ENCODE measurements around the gene SCAF11. TPM values are rescaled to one million over a fixed set of nuclear protein-coding genes. Genes with fewer than 3 reads are reported as not detected.

Gene SCAF11
- polyA plus RNA-seq, 1 donor: 69.0 TPM

DNA sequence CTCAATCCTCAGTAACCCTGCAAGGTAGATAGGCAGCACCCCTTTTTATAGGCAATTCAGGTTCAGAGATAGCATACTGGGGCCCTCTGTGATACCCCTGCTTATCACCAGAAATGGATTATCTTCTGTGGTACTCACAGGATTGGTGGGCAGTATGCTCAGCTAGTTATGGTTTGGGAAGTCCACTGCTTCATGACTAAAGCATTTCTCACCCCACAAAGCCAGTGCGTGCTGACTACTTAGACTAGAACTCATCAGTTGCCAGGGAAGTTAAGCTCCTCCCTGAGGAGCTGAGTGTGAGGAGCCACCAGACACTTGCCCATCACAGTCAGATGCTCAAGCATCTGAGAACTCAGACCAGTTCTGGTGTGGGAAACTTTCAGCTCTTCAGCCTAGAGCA, 76.3 kb downstream of the SCAF11 start:
- DNase-seq (ENCODE audit: low read depth): no peak

DNA sequence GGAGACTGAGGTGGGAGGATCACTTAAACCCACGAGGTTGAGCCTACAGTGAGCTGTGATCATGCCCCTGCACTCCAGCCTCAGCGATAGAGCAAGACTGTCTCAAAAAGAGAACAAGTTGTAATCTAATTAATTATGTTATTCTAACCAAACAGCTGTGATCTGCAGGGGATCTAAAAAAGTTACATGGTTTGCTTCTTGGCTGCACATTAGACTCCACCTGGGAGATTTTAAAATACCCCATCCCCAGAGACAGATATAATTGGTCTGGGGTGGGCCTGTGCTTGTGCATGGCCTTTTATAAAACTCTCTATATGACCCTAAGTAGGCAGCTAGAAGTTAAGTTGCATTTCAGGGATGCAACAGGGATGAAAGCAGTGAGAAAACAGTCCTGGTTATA, 76.7 kb downstream of the SCAF11 start:
- DNase-seq (ENCODE audit: low read depth): no peak

DNA sequence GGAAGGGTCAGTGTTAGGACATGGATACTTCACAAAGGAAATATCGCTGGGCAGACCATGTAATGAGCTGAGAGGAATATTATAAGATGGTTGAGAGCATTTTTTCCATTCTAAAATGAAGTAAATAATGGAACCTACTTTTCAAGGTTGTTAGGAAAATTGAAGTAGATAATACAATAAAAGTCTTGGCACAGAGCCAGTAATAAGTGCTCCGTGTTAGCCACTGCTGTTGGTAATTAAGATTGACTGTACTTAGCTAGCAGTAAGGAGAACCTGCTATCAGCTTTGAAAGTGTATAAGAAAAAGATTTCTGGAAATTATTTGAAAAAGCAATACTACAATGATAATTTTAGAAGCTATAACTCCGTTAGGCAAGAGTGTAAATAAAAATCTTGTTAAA, 77.6 kb downstream of the SCAF11 start:
- no peak for DNase-seq (ENCODE audit: low read depth)

DNA sequence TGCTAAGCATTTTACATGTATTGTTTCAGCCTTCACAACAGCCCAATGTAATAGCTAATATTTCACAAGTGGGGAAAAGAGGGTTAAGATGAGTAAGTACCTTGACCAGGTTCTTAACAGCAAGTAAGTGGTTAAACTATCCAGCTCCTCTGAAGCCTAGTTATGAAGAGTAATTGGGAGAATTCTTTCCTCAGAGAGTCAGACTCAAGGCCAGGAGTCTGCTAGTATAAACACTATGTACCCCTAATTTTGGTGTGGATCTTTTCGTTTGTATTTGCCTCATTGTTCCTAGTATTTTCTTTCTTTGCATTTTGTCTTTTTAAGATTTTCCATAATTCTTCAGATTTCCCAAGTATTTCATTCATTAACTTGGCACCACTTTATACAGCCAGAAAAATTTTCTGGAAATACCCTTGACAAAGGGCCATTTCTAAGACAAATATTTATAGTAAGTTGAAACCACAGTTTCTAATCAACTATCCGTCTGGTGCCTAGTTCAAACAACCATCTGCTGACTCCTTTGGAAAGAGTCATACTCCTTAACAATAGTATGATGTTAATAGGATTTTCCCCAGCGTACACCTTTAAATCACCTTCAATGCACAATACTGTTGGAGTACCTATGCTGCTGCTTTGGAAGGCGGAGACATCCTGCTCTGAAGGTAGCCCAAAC, 81.2 kb downstream of the SCAF11 start:
- DNase-seq (ENCODE audit: low read depth): no peak

DNA sequence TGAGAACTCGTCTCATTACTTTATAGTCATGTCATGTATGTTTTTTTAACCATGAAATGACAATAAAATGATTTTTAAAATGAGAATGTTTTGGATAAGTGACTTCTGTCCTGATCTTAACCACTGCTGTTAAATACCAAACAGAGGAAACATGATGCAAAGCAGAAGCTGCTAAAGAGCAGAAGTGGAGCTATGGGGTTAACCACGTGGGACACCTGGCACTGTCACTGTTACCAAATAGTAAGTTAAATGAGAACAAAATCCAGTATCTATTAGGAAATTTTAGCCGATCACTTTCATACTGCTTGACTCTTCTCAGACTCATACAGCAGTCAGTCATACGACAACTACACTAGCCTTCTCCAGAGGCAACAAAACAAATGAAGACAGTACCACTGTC, 82.4 kb downstream of the SCAF11 start:
- no peak for DNase-seq (ENCODE audit: low read depth)

DNA sequence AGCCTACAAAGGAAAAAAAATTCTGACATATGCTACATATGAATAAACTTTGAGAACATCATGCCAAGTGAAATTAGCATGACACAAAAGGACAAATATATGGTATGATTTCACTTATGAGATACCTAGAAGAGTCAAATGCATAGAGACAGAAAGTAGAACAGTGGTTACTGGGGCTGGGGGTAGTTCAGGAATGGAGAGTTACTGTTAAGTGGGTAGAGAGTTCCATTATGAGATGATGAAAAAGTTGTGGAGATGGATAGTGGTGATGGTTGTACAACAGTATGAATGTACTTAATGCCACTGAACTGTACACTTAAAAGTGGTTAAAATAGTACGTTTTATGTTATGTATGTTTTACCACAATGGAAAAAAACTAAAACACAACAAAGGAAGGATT, 92.3 kb downstream of the SCAF11 start:
- no peak for DNase-seq (ENCODE audit: low read depth)

DNA sequence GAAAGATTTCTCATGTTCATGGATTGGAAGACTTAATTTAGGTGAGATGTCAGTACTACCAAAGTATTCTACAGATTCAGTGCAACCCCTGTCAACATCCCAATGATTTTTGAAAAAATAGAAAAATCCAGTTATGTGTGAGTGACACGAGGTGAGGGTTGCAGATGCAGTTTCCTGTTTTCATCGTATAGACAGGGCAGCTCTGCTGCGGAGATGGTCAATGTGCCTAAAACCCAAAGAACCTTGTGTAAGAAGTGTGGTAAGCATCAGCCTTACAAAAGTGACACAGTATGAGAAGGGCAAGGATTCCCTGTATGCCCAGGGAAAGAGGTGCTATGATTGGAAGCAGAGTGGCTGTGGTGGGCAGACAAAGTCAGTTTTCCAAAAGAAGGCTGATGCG, 94.4 kb downstream of the SCAF11 start:
- DNase-seq (ENCODE audit: low read depth): no peak

DNA sequence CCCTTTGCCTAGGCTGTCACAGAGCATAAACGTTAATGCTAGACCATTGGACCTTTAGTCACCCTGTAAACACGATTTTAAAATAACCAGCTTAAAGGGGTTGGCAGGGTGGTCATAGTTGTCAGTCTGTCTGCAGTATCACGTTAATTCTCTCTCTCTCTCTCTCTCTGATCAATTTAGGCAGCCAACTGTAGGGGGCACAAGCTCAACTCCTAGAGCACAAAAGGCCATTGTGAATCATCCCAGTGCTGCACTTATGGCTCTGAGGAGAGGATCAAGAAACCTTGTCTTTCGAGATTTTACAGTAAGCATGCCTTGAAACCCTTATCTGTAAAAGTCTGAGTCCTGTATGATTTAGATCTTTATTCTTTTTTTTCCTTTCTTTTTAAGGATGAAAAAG, 97.1 kb downstream of the SCAF11 start:
- no peak for DNase-seq (ENCODE audit: low read depth)

DNA sequence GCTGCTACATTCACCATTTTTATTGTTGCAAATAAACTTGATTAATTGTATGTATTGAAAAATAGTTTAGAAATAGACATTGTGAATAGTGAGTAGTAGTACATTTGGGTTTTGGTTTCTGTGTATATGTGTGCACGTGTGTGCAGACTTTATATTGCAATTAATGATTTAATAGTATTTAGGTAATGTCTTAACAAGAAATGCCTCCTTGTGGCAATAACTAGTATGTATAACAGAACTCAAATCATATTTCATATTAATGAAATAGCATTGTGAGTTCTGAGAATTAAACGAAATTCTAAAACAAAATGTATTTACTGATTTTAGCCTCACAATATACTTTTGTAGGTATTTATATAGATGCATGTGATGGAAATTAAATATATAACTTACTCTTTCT, 100.1 kb downstream of the SCAF11 start:
- no peak for DNase-seq (ENCODE audit: low read depth)

DNA sequence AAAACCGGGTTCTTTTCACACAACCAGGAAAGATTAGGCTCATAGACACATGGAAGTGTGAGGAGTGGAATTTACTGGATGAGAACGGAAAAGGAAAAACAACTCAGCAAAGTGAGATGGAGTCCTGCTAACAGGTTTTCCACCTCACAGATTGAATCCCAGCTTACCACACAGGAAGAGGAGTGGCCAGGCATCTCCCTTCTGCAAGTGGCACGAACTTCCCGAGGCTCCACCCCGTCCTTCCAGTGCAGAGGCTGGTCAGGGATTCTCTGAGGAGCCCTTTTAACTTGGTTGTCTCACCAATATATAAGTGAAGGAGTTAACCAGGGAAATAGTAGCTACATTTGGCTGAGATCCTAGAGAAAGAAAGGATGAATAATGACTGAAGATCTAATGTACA, 102.8 kb downstream of the SCAF11 start:
- no peak for DNase-seq (ENCODE audit: low read depth)

DNA sequence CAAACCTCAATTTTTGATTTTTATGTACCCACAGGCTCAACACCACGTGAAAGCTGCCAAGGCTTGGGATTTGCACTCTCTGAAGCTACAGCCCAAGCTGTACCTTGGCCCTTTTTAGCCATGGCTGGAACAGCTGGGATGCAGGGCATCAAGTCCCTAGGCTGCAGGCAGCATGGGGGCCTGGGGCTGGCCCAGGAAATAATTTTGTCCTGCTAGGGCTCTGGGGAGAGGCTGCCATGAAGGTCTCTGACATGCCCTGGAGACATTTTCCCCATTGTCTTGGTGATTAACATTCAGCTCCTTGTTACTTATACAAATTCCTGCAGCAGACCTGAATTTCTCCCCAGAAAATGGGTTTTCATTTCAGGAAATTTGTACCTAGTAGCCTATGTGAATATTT, 103.7 kb downstream of the SCAF11 start:
- no peak for DNase-seq (ENCODE audit: low read depth)

DNA sequence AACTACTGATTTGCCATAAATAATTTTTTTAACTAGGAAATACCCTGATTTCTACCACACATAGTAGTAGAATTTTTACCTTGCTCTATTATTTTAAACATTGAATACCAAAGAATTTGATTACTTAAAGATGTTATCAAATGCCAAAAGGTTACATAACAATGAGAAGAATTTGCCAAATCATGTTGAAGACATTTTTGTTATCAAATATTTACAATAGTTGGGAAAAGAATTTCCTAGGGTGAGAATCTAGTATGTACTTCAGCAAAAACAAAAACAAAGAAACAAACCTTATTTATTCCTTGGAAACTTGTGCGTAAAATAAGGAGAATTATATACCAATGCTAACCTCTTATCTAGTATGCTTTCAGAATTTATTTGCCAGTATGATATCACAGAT, 107.2 kb downstream of the SCAF11 start:
- no peak for DNase-seq (ENCODE audit: low read depth)

DNA sequence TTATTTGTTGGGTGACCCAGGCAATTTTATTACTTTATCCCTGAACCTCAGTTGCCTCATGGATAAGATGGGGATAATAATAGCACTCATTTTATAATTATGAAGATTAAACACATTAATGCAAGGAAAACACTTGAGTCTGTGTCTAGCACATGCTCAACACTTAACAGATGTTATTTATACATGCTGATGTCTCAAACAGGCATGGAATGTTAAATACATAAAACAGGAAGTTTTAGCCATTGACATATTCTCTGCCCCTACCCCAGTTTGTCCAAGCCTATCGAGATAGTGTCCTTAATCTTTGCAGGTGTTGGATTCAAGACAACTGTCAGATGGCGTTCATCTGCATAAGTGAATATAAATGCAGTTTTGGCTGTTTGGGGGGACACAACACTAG, 109.8 kb downstream of the SCAF11 start:
- no peak for DNase-seq (ENCODE audit: low read depth)

DNA sequence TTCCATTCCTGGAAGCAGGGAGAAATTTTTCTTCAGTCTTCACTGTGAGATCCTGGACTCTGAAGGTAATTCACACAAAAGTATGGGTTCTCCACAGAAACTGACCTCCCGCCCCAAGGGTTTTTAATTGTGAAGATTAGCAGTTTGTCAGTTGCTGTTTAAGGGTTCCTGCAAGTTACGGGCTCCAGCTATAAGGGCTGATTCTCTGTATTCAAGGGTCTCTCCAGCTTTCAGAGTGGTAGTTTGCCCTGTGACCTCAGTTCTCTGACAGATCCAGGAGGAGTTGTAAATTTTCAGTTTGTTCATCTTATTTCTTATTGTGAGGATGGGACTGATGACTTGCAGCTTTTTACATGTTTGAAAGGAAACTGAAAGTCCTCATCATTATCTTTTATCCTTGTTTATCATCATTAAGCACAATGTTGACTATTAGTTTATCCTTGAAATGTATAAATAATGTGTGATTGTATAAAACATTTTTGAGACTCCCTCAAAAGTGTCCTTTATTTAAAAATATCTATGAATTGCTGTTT, 110.9 kb downstream of the SCAF11 start:
- DNase-seq (ENCODE audit: low read depth): no peak

DNA sequence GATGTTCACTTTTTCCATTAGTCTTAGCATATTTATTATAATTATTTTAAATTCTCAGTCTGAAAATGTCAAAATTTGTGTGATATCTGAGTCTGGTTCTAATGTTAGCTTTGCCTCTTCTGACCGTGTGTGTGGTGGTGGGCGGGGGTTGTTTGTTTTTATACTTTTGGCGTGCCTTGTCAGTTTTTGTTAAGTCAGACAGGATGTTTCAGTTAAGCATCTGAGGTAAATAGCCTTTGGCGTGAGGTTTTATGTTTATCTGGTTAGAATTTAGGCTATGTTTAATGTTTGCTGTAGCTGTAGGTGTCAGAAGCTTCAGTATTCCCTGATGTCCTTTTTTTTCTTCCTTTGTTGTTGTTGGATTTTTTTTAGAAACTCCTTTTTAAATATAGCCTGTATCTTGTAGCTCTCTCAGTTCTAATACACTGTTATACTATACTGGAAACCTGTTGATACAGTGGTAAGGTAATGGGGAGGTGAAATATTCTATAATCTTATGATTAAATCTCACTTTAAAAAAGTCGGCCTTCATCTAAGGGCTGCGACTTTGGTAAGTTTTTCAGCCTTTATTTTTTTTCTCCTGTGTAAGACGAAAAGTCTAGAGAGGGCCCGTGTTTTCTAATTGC, 111.6 kb downstream of the SCAF11 start:
- no peak for DNase-seq (ENCODE audit: low read depth)

DNA sequence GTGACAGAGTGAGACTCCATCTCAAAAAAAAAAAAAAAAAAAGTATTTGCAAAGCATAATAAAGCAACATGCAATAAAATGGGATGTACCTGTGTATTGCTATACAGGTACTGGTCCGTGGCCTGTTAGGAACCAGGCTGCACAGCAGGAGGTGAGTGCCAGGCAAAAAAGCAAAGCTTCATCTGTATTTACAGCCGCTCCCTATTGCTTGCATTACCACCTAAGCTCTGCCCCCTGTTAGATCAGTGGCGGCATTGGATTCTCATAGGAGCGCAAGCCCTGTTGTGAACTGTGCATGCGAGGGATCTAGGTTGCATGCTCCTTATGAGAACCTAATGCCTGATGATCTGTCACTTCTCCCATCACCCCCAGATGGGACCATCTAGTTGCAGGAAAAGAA, 113.3 kb downstream of the SCAF11 start:
- DNase-seq (ENCODE audit: low read depth): no peak

DNA sequence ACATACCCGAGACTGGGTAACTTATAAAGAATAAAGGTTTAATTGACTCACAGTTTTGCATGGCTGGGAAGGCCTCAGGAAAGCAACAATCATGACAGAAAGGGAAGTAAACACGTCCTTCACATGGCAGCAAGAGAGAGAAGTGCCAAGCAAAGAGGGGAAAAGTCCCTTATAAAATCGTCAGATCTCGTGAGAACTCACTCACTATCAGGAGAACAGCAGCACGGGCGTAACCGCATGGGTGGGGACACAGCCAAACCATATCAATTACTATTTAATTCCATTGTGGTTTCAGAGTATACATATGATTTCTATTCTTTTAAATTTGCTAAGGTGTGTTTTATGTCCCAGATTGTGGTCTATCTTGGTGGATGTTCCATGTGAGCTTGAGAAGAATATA, 117.9 kb downstream of the SCAF11 start:
- no peak for DNase-seq (ENCODE audit: low read depth)
